Activated naive CD8-positive, alpha-beta T cell treated with anti-CD3 and anti-CD28 coated beads, Interleukin-2, amount 10 ng/mL, durations not matched to agents 7 days and 5 days (primary cell): Measurements from ENCODE around the gene SRSF8. TPM values are rescaled to one million over a fixed set of nuclear protein-coding genes. Genes with fewer than 3 reads are reported as not detected.
"Not testable (repeated sequence)": the region's sequence is repeated elsewhere in the genome, so short reads cannot be mapped to it uniquely, and the experiment has no call there.

Source experiments
- ATAC-seq: fragments of 150-1000 bp; cut with Tn5 transposase; one replicate; pipeline ENCODE4 v1.10.0; 2021; ENCODE audit warnings: low read depth, moderate library complexity
- POLR2A ChIA-PET: fragments of 350-600 bp; sonication (Branson Sonifier 250); formaldehyde crosslinking; loops from one replicate; lab custom pipeline; 2021; ENCODE audit warnings: antibody characterized with exemption; lab: Charles Lee
- DNase-seq: peaks from one replicate; pipeline ENCODE4 v3.0.0; 2021
- H3K27ac Mint-ChIP-seq: one replicate; pipeline ENCODE4 v1.8.0; 2022; ENCODE audit warnings: mild to moderate bottlenecking, mixed read lengths
- H3K27me3 Mint-ChIP-seq: one replicate; pipeline ENCODE4 v1.8.0; 2022; ENCODE audit warnings: mild to moderate bottlenecking, moderate library complexity, mixed read lengths
- H3K36me3 Mint-ChIP-seq: one replicate; pipeline ENCODE4 v1.8.0; 2021; ENCODE audit warnings: mild to moderate bottlenecking, mixed read lengths
- H3K4me1 Mint-ChIP-seq: one replicate; pipeline ENCODE4 v1.8.0; 2021; ENCODE audit warnings: mixed read lengths
- H3K4me3 Mint-ChIP-seq: one replicate; pipeline ENCODE4 v1.8.0; 2022; ENCODE audit warnings: mild to moderate bottlenecking, moderate library complexity, mixed read lengths
- H3K9me3 Mint-ChIP-seq: one replicate; pipeline ENCODE4 v1.8.0; 2021; ENCODE audit warnings: mixed read lengths
- total RNA-seq, 2 experiments: library from RNA; stranded (reverse); gene quantifications; one replicate each; pipeline ENCODE4 v1.2.3, GENCODE V29; 2021

Gene SRSF8
- total RNA-seq, result 10 to 100 TPM; 45.1 to 55.8 TPM

- H3K27me3 Mint-ChIP-seq, result peaks cover 13% of the 10 kb centered on the region
- H3K27ac Mint-ChIP-seq, result peak within 1 kb of the TSS; percentile 92
- peak within 1 kb of the TSS; percentile 88 for H3K4me3 Mint-ChIP-seq
- peaks cover 15% of the 10 kb centered on the region for H3K4me1 Mint-ChIP-seq
- DNase-seq, result no peak
- peaks cover 9% of the 10 kb centered on the region for H3K36me3 Mint-ChIP-seq
- peak; percentile 6 for ATAC-seq
- POLR2A ChIA-PET, result interaction anchor here (0.6 to 4.4 kb wide), 13 partner anchors 21 to 1323 kb away, joined by 3 to 152 read pairs (median 8); partner anchors contain the start of genes ANKRD49, CCDC82, CEP57 and CWC15
- H3K9me3 Mint-ChIP-seq, result no peaks in the 10 kb centered on the region
Observed at GRCh38 chr11:95066716-95067038, at the start of gene SRSF8. SRSF8 (plus strand) TSS chr11:95066919; CDS start chr11:95067227, 308 bp downstream.

- POLR2A ChIA-PET, H3K4me1 Mint-ChIP-seq, H3K27ac Mint-ChIP-seq, H3K36me3 Mint-ChIP-seq, DNase-seq, ATAC-seq, H3K9me3 Mint-ChIP-seq, H3K27me3 Mint-ChIP-seq, H3K4me3 Mint-ChIP-seq: not testable (repeated sequence)
Observed at GRCh38 chr11:95021468-95021867, 45.3 kb upstream of the SRSF8 start.

- H3K27ac Mint-ChIP-seq, result no peak within 1 kb of the TSS
- H3K36me3 Mint-ChIP-seq, result no peaks in the 10 kb centered on the region
- H3K4me3 Mint-ChIP-seq, result no peak within 1 kb of the TSS
- no peak for ATAC-seq
- H3K27me3 Mint-ChIP-seq, result peaks cover 5% of the 10 kb centered on the region
- H3K4me1 Mint-ChIP-seq, result no peaks in the 10 kb centered on the region
- POLR2A ChIA-PET, result no interaction called here
- no peaks in the 10 kb centered on the region for H3K9me3 Mint-ChIP-seq
- no peak for DNase-seq
Observed at GRCh38 chr11:95024958-95025357, 41.8 kb upstream of the SRSF8 start, which contains the start of gene KDM4E. KDM4E (plus strand) TSS chr11:95025258; CDS start chr11:95025558, 300 bp downstream.

- H3K36me3 Mint-ChIP-seq, POLR2A ChIA-PET, ATAC-seq, H3K27me3 Mint-ChIP-seq, H3K4me1 Mint-ChIP-seq, H3K27ac Mint-ChIP-seq, DNase-seq, H3K9me3 Mint-ChIP-seq, H3K4me3 Mint-ChIP-seq: not testable (repeated sequence)
Observed at GRCh38 chr11:95025594-95025993, 41.1 kb upstream of the SRSF8 start.

- Mint-ChIP-seq H3K27ac (no peak overlapping the region), H3K9me3 (no peaks in the 10 kb centered on the region), H3K27me3 (peaks cover 10% of the 10 kb centered on the region), H3K4me3 (no peak overlapping the region), H3K4me1 (no peaks in the 10 kb centered on the region), H3K36me3 (no peaks in the 10 kb centered on the region)
- DNase-seq (no peak), ATAC-seq (no peak)
- POLR2A ChIA-PET, result interaction anchor here (0.7 kb wide), 1 partner anchor 122 kb away, joined by 3 read pairs; no protein-coding TSS in a partner anchor
Observed at GRCh38 chr11:95028357-95028756, 38.4 kb upstream of the SRSF8 start.

GRCh38 chr11:95033051-95033450, 33.7 kb upstream of the SRSF8 start:
- H3K36me3 Mint-ChIP-seq, result no peaks in the 10 kb centered on the region
- H3K27ac Mint-ChIP-seq, result no peak overlapping the region
- POLR2A ChIA-PET, result no interaction called here
- peaks cover 36% of the 10 kb centered on the region for H3K27me3 Mint-ChIP-seq
- no peak for DNase-seq
- no peak for ATAC-seq
- no peaks in the 10 kb centered on the region for H3K4me1 Mint-ChIP-seq
- H3K4me3 Mint-ChIP-seq, result no peak overlapping the region
- H3K9me3 Mint-ChIP-seq, result no peaks in the 10 kb centered on the region

GRCh38 chr11:95035316-95035715, 31.4 kb upstream of the SRSF8 start:
- no peaks in the 10 kb centered on the region for H3K4me1 Mint-ChIP-seq
- ATAC-seq (no peak), DNase-seq (no peak)
- no peaks in the 10 kb centered on the region for H3K9me3 Mint-ChIP-seq
- no peak overlapping the region for H3K4me3 Mint-ChIP-seq
- peaks cover 38% of the 10 kb centered on the region for H3K27me3 Mint-ChIP-seq
- POLR2A ChIA-PET, result no interaction called here
- H3K36me3 Mint-ChIP-seq, result no peaks in the 10 kb centered on the region
- H3K27ac Mint-ChIP-seq, result no peak overlapping the region

- POLR2A ChIA-PET, H3K9me3 Mint-ChIP-seq, H3K27ac Mint-ChIP-seq, H3K36me3 Mint-ChIP-seq, H3K4me1 Mint-ChIP-seq: not testable (repeated sequence)
- Mint-ChIP-seq H3K27me3 (peaks cover 38% of the 10 kb centered on the region), H3K4me3 (peak overlapping the region; percentile 2)
- peak; percentile 41 for DNase-seq
- ATAC-seq, result peak; percentile 52
Observed at GRCh38 chr11:95037356-95038035, 29.2 kb upstream of the SRSF8 start.

- H3K9me3 Mint-ChIP-seq, result no peaks in the 10 kb centered on the region
- H3K36me3 Mint-ChIP-seq, result no peaks in the 10 kb centered on the region
- POLR2A ChIA-PET, result no interaction called here
- no peak for ATAC-seq
- no peak overlapping the region for H3K27ac Mint-ChIP-seq
- DNase-seq, result no peak
- H3K27me3 Mint-ChIP-seq, result peaks cover 38% of the 10 kb centered on the region
- H3K4me1 Mint-ChIP-seq, result no peaks in the 10 kb centered on the region
- no peak overlapping the region for H3K4me3 Mint-ChIP-seq
Observed at GRCh38 chr11:95042239-95042638, 24.5 kb upstream of the SRSF8 start.

- no peaks in the 10 kb centered on the region for H3K36me3 Mint-ChIP-seq
- H3K9me3 Mint-ChIP-seq, result no peaks in the 10 kb centered on the region
- H3K4me3 Mint-ChIP-seq, result no peak overlapping the region
- H3K27me3 Mint-ChIP-seq, result peaks cover 40% of the 10 kb centered on the region
- H3K4me1 Mint-ChIP-seq, result no peaks in the 10 kb centered on the region
- DNase-seq (no peak), ATAC-seq (no peak)
- POLR2A ChIA-PET, result no interaction called here
- H3K27ac Mint-ChIP-seq, result no peak overlapping the region
Observed at GRCh38 chr11:95042906-95043305, 23.8 kb upstream of the SRSF8 start.

- no peaks in the 10 kb centered on the region for H3K9me3 Mint-ChIP-seq
- POLR2A ChIA-PET, result no interaction called here
- H3K4me3 Mint-ChIP-seq, result no peak overlapping the region
- DNase-seq, result no peak
- no peaks in the 10 kb centered on the region for H3K4me1 Mint-ChIP-seq
- H3K36me3 Mint-ChIP-seq, result no peaks in the 10 kb centered on the region
- H3K27me3 Mint-ChIP-seq, result peaks cover 40% of the 10 kb centered on the region
- H3K27ac Mint-ChIP-seq, result no peak overlapping the region
- no peak for ATAC-seq
Observed at GRCh38 chr11:95044010-95044409, 22.7 kb upstream of the SRSF8 start.

GRCh38 chr11:95045812-95046211, 20.9 kb upstream of the SRSF8 start:
- ATAC-seq, result no peak
- H3K9me3 Mint-ChIP-seq, result no peaks in the 10 kb centered on the region
- no peaks in the 10 kb centered on the region for H3K36me3 Mint-ChIP-seq
- H3K4me3 Mint-ChIP-seq, result no peak overlapping the region
- DNase-seq, result no peak
- no peak overlapping the region for H3K27ac Mint-ChIP-seq
- POLR2A ChIA-PET, result interaction anchor here (0.6 to 1.3 kb wide), 2 partner anchors 21 to 22 kb away, joined by 3 read pairs; partner anchors contain the start of gene SRSF8
- peaks cover 44% of the 10 kb centered on the region for H3K27me3 Mint-ChIP-seq
- H3K4me1 Mint-ChIP-seq, result no peaks in the 10 kb centered on the region

- DNase-seq, ATAC-seq, H3K36me3 Mint-ChIP-seq, POLR2A ChIA-PET, H3K4me1 Mint-ChIP-seq, H3K9me3 Mint-ChIP-seq, H3K27ac Mint-ChIP-seq, H3K4me3 Mint-ChIP-seq: not testable (repeated sequence)
- peaks cover 47% of the 10 kb centered on the region for H3K27me3 Mint-ChIP-seq
Observed at GRCh38 chr11:95049122-95049521, 17.6 kb upstream of the SRSF8 start, which contains the start of gene KDM4F. KDM4F (plus strand) TSS chr11:95049422.

GRCh38 chr11:95050595-95051202, 16.0 kb upstream of the SRSF8 start:
- DNase-seq, result no peak
- no peaks in the 10 kb centered on the region for H3K4me1 Mint-ChIP-seq
- no peaks in the 10 kb centered on the region for H3K36me3 Mint-ChIP-seq
- no peak for ATAC-seq
- H3K4me3 Mint-ChIP-seq, result no peak overlapping the region
- no peaks in the 10 kb centered on the region for H3K9me3 Mint-ChIP-seq
- H3K27me3 Mint-ChIP-seq, result peaks cover 40% of the 10 kb centered on the region
- H3K27ac Mint-ChIP-seq, result no peak overlapping the region
- POLR2A ChIA-PET, result no interaction called here
